HEK293 (cell line): Measurements from ENCODE around the gene TMED4.

Experiments
- KLF8 ChIP-seq: fragments of 450-650 bp; formaldehyde crosslinking; IDR thresholded peaks from 2 replicates; pipeline ENCODE4 v1.5.1; 2016; ENCODE audit warnings: missing biosample characterization, missing genetic modification characterization
- SALL2 ChIP-seq: fragments of 450-650 bp; formaldehyde crosslinking; IDR thresholded peaks from 2 replicates; pipeline ENCODE4 v1.5.0; 2017; ENCODE audit warnings: missing biosample characterization, mild to moderate bottlenecking, missing genetic modification characterization, borderline replicate concordance
- YY1 ChIP-seq: fragments of 450-650 bp; formaldehyde crosslinking; IDR thresholded peaks from 2 replicates; pipeline ENCODE4 v1.5.1; 2018; ENCODE audit warnings: missing biosample characterization, missing genetic modification characterization
- ZBTB20 ChIP-seq: fragments of 450-650 bp; formaldehyde crosslinking; IDR thresholded peaks from 2 replicates; pipeline ENCODE4 v1.5.1; 2016; ENCODE audit warnings: missing biosample characterization, missing genetic modification characterization
- ZBTB48 ChIP-seq: fragments of 450-650 bp; formaldehyde crosslinking; IDR thresholded peaks from 2 replicates; pipeline ENCODE4 v1.5.1; 2016; ENCODE audit warnings: missing biosample characterization, missing genetic modification characterization
- ZNF133 ChIP-seq: fragments of 450-650 bp; formaldehyde crosslinking; IDR thresholded peaks from 2 replicates; pipeline ENCODE4 v1.5.1; 2016; ENCODE audit warnings: missing biosample characterization, missing genetic modification characterization
- ZNF157 ChIP-seq: fragments of 450-650 bp; formaldehyde crosslinking; IDR thresholded peaks from 2 replicates; pipeline ENCODE4 v1.5.1; 2016; ENCODE audit warnings: missing biosample characterization, missing genetic modification characterization
- ZNF2 ChIP-seq: fragments of 450-650 bp; formaldehyde crosslinking; IDR thresholded peaks from 2 replicates; pipeline ENCODE4 v1.5.1; 2016; ENCODE audit warnings: missing biosample characterization, missing genetic modification characterization
- ZNF202 ChIP-seq: fragments of 450-650 bp; formaldehyde crosslinking; IDR thresholded peaks from 2 replicates; pipeline ENCODE4 v1.5.1; 2016; ENCODE audit warnings: missing biosample characterization, missing genetic modification characterization, borderline replicate concordance
- ZNF24 ChIP-seq: fragments of 450-650 bp; formaldehyde crosslinking; IDR thresholded peaks from 2 replicates; pipeline ENCODE4 v1.5.1; 2016; ENCODE audit warnings: missing biosample characterization, missing genetic modification characterization
- ZNF292 ChIP-seq: fragments of 450-650 bp; formaldehyde crosslinking; IDR thresholded peaks from 2 replicates; pipeline ENCODE4 v1.5.1; 2016; ENCODE audit warnings: low read depth, missing biosample characterization, missing genetic modification characterization, borderline replicate concordance
- ZNF514 ChIP-seq: fragments of 450-650 bp; formaldehyde crosslinking; IDR thresholded peaks from 2 replicates; pipeline ENCODE4 v1.5.1; 2016; ENCODE audit warnings: missing biosample characterization, missing genetic modification characterization
- ZNF561 ChIP-seq: fragments of 450-650 bp; IDR thresholded peaks from 2 replicates; pipeline ENCODE4 v1.5.1; 2018; ENCODE audit warnings: missing biosample characterization, missing genetic modification characterization, borderline replicate concordance
- ZNF596 ChIP-seq: fragments of 450-650 bp; IDR thresholded peaks from 2 replicates; pipeline ENCODE4 v1.5.0; 2018; ENCODE audit warnings: missing biosample characterization, mild to moderate bottlenecking, missing genetic modification characterization, moderate library complexity
- ZNF626 ChIP-seq: fragments of 450-650 bp; sonication (Bioruptor Pico); formaldehyde crosslinking; IDR thresholded peaks from 2 replicates; pipeline ENCODE4 v1.5.1; 2018; ENCODE audit warnings: missing biosample characterization, missing genetic modification characterization, inconsistent platforms
- ZNF76 ChIP-seq: fragments of 450-650 bp; formaldehyde crosslinking; IDR thresholded peaks from 2 replicates; pipeline ENCODE4; 2016; ENCODE audit warnings: low read depth, missing biosample characterization, missing genetic modification characterization, borderline replicate concordance
- ZNF777 ChIP-seq: fragments of 450-650 bp; formaldehyde crosslinking; IDR thresholded peaks from 2 replicates; pipeline ENCODE4 v1.5.1; 2017; ENCODE audit warnings: missing biosample characterization, missing genetic modification characterization, borderline replicate concordance
- ZSCAN23 ChIP-seq: fragments of 450-650 bp; formaldehyde crosslinking; IDR thresholded peaks from 2 replicates; pipeline ENCODE4 v1.5.1; 2016; ENCODE audit warnings: missing biosample characterization, missing genetic modification characterization
- TF ChIP-seq, protein P1 (sequence below): fragments of 450-650 bp; formaldehyde crosslinking; IDR thresholded peaks from 2 replicates; pipeline ENCODE4 v1.5.1; 2017; ENCODE audit warnings: missing biosample characterization, missing genetic modification characterization
- TF ChIP-seq, protein P2 (sequence below): fragments of 450-650 bp; formaldehyde crosslinking; IDR thresholded peaks from 2 replicates; pipeline ENCODE4 v1.5.1; 2016; ENCODE audit warnings: missing biosample characterization, missing genetic modification characterization
- TF ChIP-seq, protein P3 (sequence below): fragments of 450-650 bp; formaldehyde crosslinking; optimal IDR thresholded peaks from 2 replicates; pipeline ENCODE3; 2016; ENCODE audit warnings: missing biosample characterization, mild to moderate bottlenecking, missing genetic modification characterization
- TF ChIP-seq, protein P4 (sequence below): fragments of 450-650 bp; formaldehyde crosslinking; IDR thresholded peaks from 2 replicates; pipeline ENCODE4 v1.5.0; 2017; ENCODE audit warnings: missing biosample characterization, missing genetic modification characterization, borderline replicate concordance
- TF ChIP-seq, protein P5 (sequence below): sonication (generic); formaldehyde crosslinking; IDR thresholded peaks from 2 replicates; pipeline ENCODE4 v1.8.1; 2022; ENCODE audit warnings: mild to moderate bottlenecking, moderate library complexity, missing genetic modification reagents
- TF ChIP-seq, protein P6 (sequence below): fragments of 450-650 bp; formaldehyde crosslinking; IDR thresholded peaks from 2 replicates; pipeline ENCODE4 v1.5.1; 2016; ENCODE audit warnings: missing biosample characterization, missing genetic modification characterization
- TF ChIP-seq, protein P7 (sequence below): fragments of 450-650 bp; formaldehyde crosslinking; IDR thresholded peaks from 2 replicates; pipeline ENCODE4 v1.5.1; 2017; ENCODE audit warnings: missing biosample characterization, missing genetic modification characterization
- TF ChIP-seq, protein P8 (sequence below): fragments of 450-650 bp; formaldehyde crosslinking; IDR thresholded peaks from 2 replicates; pipeline ENCODE4 v1.5.1; 2016; ENCODE audit warnings: missing biosample characterization, missing genetic modification characterization

Gene TMED4

DNA sequence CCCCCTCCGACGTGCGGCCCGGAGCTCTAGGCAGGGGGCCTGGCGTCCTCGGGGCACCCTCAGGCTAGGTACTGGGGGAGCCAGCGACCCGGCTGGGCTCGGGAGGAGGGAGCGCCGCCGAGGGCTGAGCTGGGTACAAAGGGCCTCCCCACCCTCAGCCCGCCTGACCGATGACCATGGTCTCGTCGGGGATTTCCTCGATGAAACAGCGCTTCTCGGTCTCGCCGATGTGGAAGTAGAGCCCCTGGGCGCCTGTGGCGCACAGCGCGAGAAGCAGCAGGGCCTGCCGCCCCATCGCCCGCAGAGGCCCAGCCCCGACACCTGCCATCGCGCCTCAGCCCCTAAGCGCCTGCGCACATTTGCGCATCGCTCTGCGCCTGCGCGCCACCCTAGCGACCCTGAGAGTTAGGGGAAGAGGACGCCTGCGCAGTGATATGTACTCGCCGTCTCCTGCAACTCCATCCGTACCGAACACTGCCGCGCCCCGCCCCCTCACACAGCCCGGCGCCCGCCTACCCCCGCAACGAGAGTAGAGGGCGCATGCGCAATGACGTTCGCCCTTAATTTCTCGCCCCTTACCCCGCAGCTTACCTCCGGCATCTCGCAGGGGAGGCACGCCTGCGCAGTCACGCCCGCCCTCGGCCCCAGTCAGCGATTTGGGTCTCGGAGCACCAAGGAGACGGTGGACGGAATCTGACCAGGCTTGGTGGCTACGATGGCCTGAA is at the start of gene TMED4 (continued):
- TF ChIP-seq ZBTB20 (peak; percentile 44; the same call in 1 of the 2 replicates), ZNF2 (tag by site-specific recombination) (peak; percentile 33; the same call in 1 of the 2 replicates), ZNF626 (no peak), ZNF133 (no peak), YY1 (tag by site-specific recombination) (peak; percentile 70; the same call in 1 of the 2 replicates), ZNF561 (tag by site-specific recombination) (peak; percentile 23; the same call in 1 of the 2 replicates), ZNF514 (tag by site-specific recombination) (no peak), ZSCAN23 (tag by site-specific recombination) (no peak), ZNF777 (no peak; the same call in 1 of the 2 replicates), ZNF24 (tag by site-specific recombination) (peak; percentile 81; the same call in 1 of the 2 replicates), ZNF157 (no peak), ZNF596 (tag by site-specific recombination) (no peak; the same call in 1 of the 2 replicates), ZNF292 (tag by site-specific recombination) (no peak), ZNF76 (tag by site-specific recombination) (peak; percentile 52; the same call in 1 of the 2 replicates), SALL2 (tag by site-specific recombination) (no peak), KLF8 (tag by site-specific recombination) (peak; percentile 44; the same call in 1 of the 2 replicates), ZNF202 (tag by site-specific recombination) (no peak), ZBTB48 (tag by site-specific recombination) (peak; percentile 68)
- TF ChIP-seq, protein P1, sequence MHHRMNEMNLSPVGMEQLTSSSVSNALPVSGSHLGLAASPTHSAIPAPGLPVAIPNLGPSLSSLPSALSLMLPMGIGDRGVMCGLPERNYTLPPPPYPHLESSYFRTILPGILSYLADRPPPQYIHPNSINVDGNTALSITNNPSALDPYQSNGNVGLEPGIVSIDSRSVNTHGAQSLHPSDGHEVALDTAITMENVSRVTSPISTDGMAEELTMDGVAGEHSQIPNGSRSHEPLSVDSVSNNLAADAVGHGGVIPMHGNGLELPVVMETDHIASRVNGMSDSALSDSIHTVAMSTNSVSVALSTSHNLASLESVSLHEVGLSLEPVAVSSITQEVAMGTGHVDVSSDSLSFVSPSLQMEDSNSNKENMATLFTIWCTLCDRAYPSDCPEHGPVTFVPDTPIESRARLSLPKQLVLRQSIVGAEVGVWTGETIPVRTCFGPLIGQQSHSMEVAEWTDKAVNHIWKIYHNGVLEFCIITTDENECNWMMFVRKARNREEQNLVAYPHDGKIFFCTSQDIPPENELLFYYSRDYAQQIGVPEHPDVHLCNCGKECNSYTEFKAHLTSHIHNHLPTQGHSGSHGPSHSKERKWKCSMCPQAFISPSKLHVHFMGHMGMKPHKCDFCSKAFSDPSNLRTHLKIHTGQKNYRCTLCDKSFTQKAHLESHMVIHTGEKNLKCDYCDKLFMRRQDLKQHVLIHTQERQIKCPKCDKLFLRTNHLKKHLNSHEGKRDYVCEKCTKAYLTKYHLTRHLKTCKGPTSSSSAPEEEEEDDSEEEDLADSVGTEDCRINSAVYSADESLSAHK (tag by site-specific recombination): 0 out of 2 replicates have a peak, but pooled peaks have one; percentile 34
- TF ChIP-seq, protein P2, sequence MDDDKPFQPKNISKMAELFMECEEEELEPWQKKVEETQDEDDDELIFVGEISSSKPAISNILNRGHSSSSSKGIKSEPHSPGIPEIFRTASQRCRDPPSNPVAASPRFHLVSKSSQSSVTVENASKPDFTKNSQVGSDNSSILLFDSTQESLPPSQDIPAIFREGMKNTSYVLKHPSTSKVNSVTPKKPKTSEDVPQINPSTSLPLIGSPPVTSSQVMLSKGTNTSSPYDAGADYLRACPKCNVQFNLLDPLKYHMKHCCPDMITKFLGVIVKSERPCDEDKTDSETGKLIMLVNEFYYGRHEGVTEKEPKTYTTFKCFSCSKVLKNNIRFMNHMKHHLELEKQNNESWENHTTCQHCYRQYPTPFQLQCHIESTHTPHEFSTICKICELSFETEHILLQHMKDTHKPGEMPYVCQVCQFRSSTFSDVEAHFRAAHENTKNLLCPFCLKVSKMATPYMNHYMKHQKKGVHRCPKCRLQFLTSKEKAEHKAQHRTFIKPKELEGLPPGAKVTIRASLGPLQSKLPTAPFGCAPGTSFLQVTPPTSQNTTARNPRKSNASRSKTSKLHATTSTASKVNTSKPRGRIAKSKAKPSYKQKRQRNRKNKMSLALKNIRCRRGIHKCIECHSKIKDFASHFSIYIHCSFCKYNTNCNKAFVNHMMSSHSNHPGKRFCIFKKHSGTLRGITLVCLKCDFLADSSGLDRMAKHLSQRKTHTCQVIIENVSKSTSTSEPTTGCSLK (tag by site-specific recombination): no peak
- TF ChIP-seq, protein P3, sequence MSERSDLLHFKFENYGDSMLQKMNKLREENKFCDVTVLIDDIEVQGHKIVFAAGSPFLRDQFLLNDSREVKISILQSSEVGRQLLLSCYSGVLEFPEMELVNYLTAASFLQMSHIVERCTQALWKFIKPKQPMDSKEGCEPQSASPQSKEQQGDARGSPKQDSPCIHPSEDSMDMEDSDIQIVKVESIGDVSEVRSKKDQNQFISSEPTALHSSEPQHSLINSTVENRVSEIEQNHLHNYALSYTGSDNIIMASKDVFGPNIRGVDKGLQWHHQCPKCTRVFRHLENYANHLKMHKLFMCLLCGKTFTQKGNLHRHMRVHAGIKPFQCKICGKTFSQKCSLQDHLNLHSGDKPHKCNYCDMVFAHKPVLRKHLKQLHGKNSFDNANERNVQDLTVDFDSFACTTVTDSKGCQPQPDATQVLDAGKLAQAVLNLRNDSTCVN (tag by site-specific recombination): peak; percentile 62
- TF ChIP-seq, protein P4, sequence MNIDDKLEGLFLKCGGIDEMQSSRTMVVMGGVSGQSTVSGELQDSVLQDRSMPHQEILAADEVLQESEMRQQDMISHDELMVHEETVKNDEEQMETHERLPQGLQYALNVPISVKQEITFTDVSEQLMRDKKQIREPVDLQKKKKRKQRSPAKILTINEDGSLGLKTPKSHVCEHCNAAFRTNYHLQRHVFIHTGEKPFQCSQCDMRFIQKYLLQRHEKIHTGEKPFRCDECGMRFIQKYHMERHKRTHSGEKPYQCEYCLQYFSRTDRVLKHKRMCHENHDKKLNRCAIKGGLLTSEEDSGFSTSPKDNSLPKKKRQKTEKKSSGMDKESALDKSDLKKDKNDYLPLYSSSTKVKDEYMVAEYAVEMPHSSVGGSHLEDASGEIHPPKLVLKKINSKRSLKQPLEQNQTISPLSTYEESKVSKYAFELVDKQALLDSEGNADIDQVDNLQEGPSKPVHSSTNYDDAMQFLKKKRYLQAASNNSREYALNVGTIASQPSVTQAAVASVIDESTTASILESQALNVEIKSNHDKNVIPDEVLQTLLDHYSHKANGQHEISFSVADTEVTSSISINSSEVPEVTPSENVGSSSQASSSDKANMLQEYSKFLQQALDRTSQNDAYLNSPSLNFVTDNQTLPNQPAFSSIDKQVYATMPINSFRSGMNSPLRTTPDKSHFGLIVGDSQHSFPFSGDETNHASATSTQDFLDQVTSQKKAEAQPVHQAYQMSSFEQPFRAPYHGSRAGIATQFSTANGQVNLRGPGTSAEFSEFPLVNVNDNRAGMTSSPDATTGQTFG (tag by site-specific recombination): no peak
- TF ChIP-seq, protein P5, sequence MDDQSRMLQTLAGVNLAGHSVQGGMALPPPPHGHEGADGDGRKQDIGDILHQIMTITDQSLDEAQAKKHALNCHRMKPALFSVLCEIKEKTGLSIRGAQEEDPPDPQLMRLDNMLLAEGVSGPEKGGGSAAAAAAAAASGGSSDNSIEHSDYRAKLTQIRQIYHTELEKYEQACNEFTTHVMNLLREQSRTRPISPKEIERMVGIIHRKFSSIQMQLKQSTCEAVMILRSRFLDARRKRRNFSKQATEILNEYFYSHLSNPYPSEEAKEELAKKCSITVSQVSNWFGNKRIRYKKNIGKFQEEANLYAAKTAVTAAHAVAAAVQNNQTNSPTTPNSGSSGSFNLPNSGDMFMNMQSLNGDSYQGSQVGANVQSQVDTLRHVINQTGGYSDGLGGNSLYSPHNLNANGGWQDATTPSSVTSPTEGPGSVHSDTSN (CRISPR knock-in tag): 0 out of 2 replicates have a peak, but pooled peaks have one; percentile 59
- TF ChIP-seq, protein P6, sequence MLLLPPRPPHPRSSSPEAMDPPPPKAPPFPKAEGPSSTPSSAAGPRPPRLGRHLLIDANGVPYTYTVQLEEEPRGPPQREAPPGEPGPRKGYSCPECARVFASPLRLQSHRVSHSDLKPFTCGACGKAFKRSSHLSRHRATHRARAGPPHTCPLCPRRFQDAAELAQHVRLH (tag by site-specific recombination): peak; percentile 51
- TF ChIP-seq, protein P7, sequence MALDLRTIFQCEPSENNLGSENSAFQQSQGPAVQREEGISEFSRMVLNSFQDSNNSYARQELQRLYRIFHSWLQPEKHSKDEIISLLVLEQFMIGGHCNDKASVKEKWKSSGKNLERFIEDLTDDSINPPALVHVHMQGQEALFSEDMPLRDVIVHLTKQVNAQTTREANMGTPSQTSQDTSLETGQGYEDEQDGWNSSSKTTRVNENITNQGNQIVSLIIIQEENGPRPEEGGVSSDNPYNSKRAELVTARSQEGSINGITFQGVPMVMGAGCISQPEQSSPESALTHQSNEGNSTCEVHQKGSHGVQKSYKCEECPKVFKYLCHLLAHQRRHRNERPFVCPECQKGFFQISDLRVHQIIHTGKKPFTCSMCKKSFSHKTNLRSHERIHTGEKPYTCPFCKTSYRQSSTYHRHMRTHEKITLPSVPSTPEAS: no peak
- TF ChIP-seq, protein P8, sequence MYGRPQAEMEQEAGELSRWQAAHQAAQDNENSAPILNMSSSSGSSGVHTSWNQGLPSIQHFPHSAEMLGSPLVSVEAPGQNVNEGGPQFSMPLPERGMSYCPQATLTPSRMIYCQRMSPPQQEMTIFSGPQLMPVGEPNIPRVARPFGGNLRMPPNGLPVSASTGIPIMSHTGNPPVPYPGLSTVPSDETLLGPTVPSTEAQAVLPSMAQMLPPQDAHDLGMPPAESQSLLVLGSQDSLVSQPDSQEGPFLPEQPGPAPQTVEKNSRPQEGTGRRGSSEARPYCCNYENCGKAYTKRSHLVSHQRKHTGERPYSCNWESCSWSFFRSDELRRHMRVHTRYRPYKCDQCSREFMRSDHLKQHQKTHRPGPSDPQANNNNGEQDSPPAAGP: peak; percentile 58; the same call in 1 of the 2 replicates
